ENCODE data around the gene LIN7A. TPM values are rescaled to one million over a fixed set of nuclear protein-coding genes. Genes with fewer than 3 reads are reported as not detected.

LIN7A gene
- total and polyA plus RNA-seq, 9 donors, result 2.6 to 13.1 (median 6.6) TPM

DNA sequence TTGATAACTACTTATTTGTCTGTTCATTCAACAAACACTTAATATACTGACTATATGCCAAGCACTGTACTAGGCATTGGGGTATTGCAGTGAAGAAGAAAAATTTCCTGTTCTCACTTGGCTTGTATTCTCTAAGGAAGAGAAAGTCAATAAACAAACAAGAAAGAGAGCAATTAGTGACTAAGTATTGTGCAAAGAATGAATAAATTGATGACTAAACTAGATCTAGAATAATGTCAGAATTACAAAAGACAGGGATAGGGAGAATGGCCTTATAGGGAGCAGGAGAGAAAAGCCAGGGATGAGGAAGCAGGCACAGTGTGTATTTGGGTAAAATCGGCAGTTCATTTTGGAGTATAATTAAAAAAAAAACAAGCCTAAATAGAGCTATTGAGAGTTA is 4.2 kb upstream of the LIN7A start:
- TF ChIP-seq POLR2A (IDR thresholded peaks at IDR 0.05), result no peak
- no peak for TF ChIP-seq EP300 (IDR thresholded peaks at IDR 0.05)
- TF ChIP-seq, protein P1, sequence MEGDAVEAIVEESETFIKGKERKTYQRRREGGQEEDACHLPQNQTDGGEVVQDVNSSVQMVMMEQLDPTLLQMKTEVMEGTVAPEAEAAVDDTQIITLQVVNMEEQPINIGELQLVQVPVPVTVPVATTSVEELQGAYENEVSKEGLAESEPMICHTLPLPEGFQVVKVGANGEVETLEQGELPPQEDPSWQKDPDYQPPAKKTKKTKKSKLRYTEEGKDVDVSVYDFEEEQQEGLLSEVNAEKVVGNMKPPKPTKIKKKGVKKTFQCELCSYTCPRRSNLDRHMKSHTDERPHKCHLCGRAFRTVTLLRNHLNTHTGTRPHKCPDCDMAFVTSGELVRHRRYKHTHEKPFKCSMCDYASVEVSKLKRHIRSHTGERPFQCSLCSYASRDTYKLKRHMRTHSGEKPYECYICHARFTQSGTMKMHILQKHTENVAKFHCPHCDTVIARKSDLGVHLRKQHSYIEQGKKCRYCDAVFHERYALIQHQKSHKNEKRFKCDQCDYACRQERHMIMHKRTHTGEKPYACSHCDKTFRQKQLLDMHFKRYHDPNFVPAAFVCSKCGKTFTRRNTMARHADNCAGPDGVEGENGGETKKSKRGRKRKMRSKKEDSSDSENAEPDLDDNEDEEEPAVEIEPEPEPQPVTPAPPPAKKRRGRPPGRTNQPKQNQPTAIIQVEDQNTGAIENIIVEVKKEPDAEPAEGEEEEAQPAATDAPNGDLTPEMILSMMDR (IDR thresholded peaks at IDR 0.05), result no peak
- WGBS, 3 donors, result 82 to 98% (median 88%) methylated on average over 1 of the region's 1 CpG
- no peaks in the 10 kb centered on the region for H3K4me1 ChIP-seq (ENCODE audit: insufficient read depth)

DNA sequence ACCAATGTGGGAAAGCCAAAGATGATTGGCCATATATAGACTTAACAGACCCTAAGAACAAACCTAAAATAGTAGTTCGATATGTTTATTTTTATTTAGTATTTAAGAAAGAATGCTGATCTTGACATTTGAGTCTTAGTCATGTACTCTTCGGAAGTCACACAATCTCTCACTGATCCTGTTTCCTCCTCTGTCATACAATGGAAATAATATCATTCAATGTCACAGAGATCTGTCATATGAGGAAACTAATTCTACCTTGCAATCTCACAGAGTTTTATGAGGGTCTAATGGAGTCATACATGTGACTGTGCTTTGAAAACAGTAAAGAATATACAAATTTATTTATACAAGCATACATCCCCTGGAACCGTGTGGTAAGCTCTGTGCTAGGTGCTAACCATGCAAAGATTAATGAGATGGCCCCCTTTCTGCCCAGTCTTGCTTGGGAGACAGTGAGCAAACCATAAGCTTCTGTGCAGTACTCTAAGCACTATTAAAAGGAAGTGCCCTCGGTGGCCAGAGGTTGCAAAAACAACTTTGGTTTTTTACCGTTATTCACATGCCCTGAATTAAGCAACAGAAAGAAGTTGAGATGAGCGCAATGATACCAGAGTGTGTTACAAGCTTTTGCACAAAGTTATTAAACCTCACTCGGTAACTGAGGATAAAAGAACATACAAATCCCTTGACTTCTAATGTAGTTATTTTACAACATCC is 1.7 kb upstream of the LIN7A start:
- TF ChIP-seq, protein P1 (IDR thresholded peaks at IDR 0.05), result no peak
- no peak for TF ChIP-seq POLR2A (IDR thresholded peaks at IDR 0.05)
- H3K4me1 ChIP-seq (ENCODE audit: insufficient read depth), result no peaks in the 10 kb centered on the region
- H3K4me3 ChIP-seq, result no peak overlapping the region
- WGBS, 3 donors, result 72 to 76% (median 74%) methylated on average over 7 of the region's 7 CpGs
- H3K27ac ChIP-seq, result no peak overlapping the region
- no peaks in the 10 kb centered on the region for H3K36me3 ChIP-seq
- no peaks in the 10 kb centered on the region for H3K9me3 ChIP-seq
- no peak for DNase-seq
- intact Hi-C loops (cut with DNase I), result loop anchor here in 2 of 4 donors (10.0 kb wide), 2 partner anchors 105 to 135 kb away; partner anchors contain the start of gene ACSS3 (in 1 of the 2)
- no peaks in the 10 kb centered on the region for H3K27me3 ChIP-seq

More for the DNA sequence above, 4.2 kb upstream of the LIN7A start:
- Histone ChIP-seq H3K9me3 (no peaks in the 10 kb centered on the region), H3K27me3 (no peaks in the 10 kb centered on the region), H3K36me3 (no peaks in the 10 kb centered on the region), H3K27ac (no peak overlapping the region), H3K4me3 (no peak overlapping the region)
- intact Hi-C loops (cut with DNase I), result no loop called here
- no peak for DNase-seq

GRCh38 chr12:80938397-80938796 is 663 bp upstream of the LIN7A start:
- H3K27me3 ChIP-seq, result no peaks in the 10 kb centered on the region
- no peak for TF ChIP-seq EP300 (IDR thresholded peaks at IDR 0.05)
- TF ChIP-seq, protein P1 (IDR thresholded peaks at IDR 0.05), result no peak
- no peak for TF ChIP-seq POLR2A (IDR thresholded peaks at IDR 0.05)
- WGBS, 3 donors, result 52 to 61% (median 55%) methylated on average over 7 of the region's 7 CpGs
- intact Hi-C loops (cut with DNase I), result loop anchor here in 2 of 4 donors (10.0 kb wide), 2 partner anchors 104 to 136 kb away; partner anchors contain the start of gene ACSS3 (in 1 of the 2)
- no peak overlapping the region for H3K27ac ChIP-seq
- H3K9me3 ChIP-seq, result no peaks in the 10 kb centered on the region
- H3K4me3 ChIP-seq, result no peak overlapping the region
- H3K36me3 ChIP-seq, result no peaks in the 10 kb centered on the region
- H3K4me1 ChIP-seq (ENCODE audit: insufficient read depth), result no peaks in the 10 kb centered on the region
- no peak for DNase-seq

- H3K36me3 ChIP-seq, result no peaks in the 10 kb centered on the region
- H3K27me3 ChIP-seq, result no peaks in the 10 kb centered on the region
- no peaks in the 10 kb centered on the region for H3K9me3 ChIP-seq
- no peaks in the 10 kb centered on the region for H3K4me1 ChIP-seq (ENCODE audit: insufficient read depth)
- TF ChIP-seq EP300 (IDR thresholded peaks at IDR 0.05), result no peak
- TF ChIP-seq POLR2A (IDR thresholded peaks at IDR 0.05), result no peak
- TF ChIP-seq, protein P1 (IDR thresholded peaks at IDR 0.05), result no peak
- peak; percentile 39 to 62 (median 50) for DNase-seq
- intact Hi-C loops (cut with DNase I), result loop anchor here in 2 of 4 donors (10.0 kb wide), 2 partner anchors 102 to 138 kb away; partner anchors contain the start of gene ACSS3 (in 1 of the 2)
- WGBS, 3 donors, result 0 to 1% (median 0%) methylated on average over 43 to 67 of the region's 67 CpGs
- H3K27ac ChIP-seq, result peak overlapping the region; percentile 72 to 80
- peak overlapping the region; percentile 78 for H3K4me3 ChIP-seq
Measured at GRCh38 chr12:80936642-80937390, 918 bp downstream of the LIN7A start.
